Activated T-cell treated with anti-CD3 and anti-CD28 coated beads for 48 hours (primary cell): ENCODE measurements around the gene KEL.

Source experiments
- DNase-seq: peaks from one replicate; pipeline ENCODE4 v3.0.0-alpha.2; 2020; ENCODE audit warnings: low read depth

The KEL gene

DNA sequence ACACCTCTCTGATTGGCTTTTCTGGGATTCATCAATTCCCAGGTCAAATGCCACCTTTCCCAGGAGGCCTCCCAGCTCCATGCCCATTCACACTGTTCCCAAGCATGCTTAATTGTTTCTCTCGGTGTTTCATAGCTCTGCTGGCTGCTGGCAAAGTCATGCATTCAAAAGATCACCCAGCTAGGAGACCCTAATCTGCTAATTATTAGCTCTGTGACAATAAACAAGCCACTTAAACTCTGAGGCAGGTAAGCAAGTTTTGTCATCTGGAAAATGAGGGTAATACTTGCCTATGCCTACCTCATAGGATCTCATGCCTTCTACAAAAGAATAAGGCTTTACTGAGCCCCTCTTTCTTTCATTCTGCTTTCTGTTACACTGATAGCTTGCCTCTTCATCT is 828 bp upstream of the KEL start:
- DNase-seq, result no peak

DNA sequence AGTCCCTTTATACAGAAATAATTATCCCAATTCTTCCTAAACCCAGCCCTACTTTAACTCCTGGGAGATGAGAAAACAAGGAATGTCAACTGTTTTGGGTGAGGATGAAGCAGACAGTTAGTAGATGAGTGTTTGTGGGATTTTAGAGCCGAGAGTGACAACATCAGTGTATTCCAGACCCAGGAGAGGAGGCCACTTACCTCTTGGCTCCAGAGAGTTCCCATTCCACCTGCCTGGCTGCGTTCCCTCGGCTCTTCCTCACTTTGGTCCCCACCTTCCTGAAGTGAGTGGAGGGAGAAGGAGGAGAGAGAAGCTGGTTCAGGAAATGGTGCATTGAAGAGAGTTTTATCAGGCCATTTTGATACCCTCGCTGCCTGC is 579 bp downstream of the KEL start:
- no peak for DNase-seq

DNA sequence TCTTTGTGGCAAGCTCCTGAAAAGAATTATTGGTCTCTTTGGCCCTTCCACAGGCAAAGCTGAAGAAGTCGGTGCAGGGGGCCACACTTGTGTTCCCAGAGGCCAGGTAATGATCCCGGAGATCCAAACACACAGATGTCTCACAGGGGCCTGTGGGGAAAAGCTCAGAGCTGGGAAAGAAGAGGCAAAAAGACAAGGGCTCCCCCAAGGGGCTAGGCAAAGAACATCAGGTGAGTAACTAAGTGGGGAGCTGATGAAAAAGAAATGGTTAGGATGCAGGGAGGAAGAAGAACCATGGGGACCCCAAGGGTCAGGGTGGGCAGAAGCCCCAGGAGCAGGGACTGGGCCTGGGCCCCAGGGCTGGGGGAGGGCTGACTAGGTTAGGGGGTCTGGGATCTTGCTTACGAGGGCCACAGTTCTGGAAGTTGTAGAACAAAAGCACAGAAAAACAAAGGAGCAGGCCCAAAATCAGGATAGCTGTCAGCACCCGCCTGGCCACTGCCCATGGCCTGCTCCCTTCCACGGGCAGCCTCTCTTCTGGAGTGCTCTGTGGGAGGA is 1.1 kb downstream of the KEL start:
- DNase-seq, result no peak

GRCh38 chr7:142959202-142959601 is 3.0 kb downstream of the KEL start:
- no peak for DNase-seq

DNA sequence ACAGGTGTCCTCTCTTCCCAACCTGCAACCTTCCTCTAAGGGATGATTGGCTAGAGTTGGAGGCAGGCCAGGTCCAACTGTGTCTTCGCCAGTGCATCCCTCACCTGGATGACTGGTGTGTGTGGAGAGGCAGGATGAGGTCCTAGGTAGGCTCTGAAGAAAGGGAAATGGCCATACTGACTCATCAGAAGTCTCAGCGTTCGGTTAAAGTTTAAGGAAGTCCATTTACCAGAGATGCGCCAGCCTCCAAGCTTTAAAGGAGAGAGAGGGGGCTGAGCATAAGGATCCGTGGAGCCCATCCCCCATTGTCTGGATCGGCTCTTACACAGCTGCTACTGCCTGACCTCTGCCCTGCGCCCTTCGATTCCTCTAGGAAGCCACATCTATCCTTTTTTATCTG is 4.4 kb downstream of the KEL start:
- DNase-seq, result no peak

DNA sequence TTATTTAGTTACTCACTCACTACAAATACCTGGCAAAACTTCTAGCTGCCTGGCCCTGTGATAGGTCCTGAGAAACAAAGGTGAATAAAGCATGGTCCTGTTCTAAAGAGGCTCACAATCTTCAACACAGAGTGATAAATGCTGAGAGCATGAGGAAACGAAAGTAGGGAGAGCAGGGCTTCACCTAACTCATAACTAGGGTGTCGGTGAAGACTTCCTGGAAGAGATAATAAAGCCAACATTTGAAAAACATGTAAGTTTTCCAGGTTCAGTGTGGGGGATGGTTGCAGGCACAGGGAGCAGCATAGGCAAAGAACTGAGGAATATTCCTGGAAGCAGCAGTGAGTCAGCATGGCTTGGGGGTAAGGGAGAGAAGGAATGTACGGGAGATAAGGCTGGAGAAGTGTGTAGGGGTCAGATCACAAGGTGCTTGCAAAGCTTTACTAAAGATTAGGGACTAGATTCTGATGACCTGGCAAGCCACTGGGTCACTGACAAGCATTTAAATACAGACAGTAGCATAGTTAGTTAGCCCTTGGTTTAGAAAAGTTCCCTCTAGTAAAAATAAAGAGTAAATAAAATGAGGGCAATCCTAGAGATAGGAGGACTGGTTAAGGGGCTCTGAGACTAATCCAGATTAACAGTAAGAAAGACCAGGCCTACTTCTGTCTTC is 5.1 kb downstream of the KEL start:
- no peak for DNase-seq

- no peak for DNase-seq
These were observed 7.4 kb downstream of the KEL start for GRCh38 chr7:142954680-142955268.

DNA sequence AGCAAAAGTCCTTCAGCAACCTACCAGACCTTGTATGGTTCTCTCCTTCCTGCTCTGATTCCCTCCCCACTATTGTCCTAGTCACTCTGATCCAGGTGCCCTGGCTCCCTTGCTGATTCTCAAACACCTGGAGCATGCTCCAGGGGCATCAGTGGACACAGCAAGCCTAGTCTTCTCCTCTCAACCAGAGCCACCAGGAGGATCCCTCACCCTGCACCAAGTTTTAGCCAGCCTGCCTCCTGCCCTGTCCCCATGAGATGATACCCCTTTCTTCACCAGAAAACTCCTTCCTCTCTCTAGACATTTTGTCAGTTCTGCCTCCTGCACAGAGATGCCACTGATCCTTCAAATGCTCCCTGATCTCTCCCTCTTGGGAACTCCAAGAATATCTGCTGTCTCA is 11.9 kb downstream of the KEL start:
- no peak for DNase-seq

GRCh38 chr7:142948603-142949002 is 13.6 kb downstream of the KEL start:
- no peak for DNase-seq

- no peak for DNase-seq
These were observed 17.2 kb downstream of the KEL start for GRCh38 chr7:142945001-142945400.

- DNase-seq, result no peak
These were observed 18.4 kb downstream of the KEL start for GRCh38 chr7:142943706-142944268.

DNA sequence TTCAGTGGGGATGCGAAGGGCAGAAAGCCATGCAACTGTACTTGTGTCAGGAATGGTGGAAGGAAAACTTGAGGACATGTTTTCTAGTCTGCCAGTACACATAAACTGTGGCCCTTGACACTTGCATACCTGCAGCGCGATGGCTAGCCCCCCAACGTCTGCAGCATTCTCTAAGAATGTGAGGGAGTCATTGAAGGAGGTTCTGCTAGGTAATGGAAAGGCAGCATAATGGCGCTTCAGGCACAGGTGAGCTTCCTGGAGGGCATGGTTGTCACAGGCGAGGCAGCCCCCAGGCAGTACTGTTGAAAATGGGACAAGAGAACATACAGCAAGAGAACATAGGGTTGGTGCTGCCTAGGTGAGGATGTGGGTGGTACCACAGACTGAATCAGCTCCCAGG is 19.4 kb downstream of the KEL start:
- DNase-seq, result no peak

DNA sequence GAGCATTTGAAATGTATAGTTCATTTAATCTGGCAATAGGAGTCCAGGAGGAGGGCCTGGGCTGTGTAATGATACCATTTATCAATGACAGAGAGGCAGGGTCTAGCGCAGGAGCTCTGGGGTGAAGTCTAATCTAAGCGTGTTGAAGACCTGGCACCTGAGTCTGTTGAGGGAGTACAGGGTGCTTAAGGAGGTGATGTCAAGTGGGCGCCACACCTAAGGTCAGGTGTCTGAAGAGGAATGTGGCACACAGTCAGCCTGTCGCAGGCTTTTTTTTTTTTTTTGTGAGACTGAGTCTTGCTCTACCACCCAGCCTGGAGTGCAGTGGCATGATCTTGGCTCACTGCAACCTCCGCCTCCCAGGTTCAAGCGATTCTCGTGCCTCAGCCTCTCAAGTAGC is 20.6 kb downstream of the KEL start:
- DNase-seq, result no peak

DNA sequence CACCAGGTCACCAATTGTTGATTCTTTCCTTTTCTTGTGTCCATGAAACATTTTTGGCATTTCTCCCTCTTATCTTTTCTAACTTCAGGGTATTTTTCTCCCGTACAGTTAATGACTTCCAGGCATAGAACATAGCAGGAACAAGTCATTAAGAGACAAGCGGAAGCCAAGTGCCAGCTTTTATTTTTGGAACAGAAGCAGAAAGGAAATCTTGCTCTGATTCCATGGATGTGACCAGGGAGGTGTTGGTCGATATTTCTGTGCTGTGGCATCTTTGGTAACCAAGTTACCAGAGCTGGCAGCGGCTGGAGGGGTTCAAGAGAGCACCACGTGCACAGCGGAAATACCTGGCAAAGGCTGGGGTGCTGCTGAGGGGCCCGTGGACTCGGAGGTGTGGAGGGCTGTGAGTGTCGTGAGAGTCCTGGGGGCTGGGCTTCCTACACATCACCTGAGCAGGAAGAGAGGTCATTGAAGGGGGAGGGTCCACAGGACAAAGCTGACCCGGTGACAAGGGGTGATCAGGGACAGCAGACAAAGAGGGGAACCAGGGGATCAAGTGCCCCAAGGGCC is 21.1 kb downstream of the KEL start:
- no peak for DNase-seq

DNA sequence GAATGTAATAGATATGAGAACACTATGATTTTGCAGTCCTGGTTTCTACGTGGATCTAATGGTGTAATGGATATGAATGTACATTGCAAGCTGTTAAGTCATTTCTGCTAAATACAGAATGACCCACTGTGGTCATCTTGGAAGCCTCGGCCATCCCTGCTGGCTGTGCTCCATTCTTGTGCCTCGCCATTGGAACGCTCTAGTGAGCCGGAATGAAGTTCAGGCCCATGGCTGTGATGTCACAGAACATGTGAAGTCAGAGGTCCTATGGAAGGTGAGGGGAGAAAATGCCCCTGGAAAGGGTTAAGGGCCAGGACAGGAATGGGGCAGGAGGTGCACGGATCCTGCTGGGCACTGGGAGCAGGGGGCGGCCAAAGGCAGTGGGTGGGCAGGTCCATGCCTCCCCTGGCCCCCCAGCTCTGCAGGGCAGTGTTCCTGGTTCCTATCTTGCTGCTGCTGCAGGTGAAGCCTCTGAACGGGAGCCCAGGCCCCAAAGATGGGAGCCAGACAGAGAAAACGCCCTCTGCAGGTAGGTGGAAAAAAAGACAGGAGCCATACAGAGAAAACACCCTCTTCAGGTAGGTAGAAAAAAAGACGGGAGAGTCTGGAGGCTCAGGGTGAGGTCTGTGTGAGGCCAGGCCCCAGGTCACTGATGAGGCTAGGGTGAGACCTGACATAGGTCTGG is 22.8 kb downstream of the KEL start, which contains the start of gene LLCFC1:
Gene LLCFC1 (plus strand): TSS at position 259 of the 685 bp plus-strand sequence. CDS start 138 bp downstream, at position 397.
- no peak for DNase-seq

DNA sequence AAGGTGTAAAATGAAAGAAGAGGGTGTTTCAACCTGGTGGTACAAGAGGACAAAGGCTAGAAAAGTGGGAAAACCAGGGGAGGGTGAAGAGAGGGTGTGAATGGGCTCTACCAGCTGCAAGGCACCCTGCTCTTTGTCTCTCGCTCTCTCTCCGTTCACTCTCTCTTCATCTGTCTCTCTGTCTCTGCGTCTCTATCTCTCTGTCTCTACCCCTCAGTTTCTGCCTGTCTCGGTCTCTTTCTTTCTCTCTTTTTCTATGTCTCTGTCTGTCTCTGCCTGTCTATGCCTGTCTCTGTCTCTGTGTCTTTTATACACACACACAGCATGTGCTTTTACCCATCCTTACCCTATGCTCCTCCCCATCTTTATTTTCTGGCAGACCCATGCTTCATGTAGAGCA is 23.6 kb downstream of the KEL start:
- DNase-seq, result no peak

- no peak for DNase-seq
These were observed 26.1 kb downstream of the KEL start for GRCh38 chr7:142935941-142936565.

GRCh38 chr7:142934056-142934455 is 28.1 kb downstream of the KEL start:
- no peak for DNase-seq

GRCh38 chr7:142933624-142934023 is 28.5 kb downstream of the KEL start, which contains the start of gene TRPV5:
TRPV5 (minus strand) TSS chr7:142933746; CDS start chr7:142933459, 287 bp downstream.
- DNase-seq, result no peak

DNA sequence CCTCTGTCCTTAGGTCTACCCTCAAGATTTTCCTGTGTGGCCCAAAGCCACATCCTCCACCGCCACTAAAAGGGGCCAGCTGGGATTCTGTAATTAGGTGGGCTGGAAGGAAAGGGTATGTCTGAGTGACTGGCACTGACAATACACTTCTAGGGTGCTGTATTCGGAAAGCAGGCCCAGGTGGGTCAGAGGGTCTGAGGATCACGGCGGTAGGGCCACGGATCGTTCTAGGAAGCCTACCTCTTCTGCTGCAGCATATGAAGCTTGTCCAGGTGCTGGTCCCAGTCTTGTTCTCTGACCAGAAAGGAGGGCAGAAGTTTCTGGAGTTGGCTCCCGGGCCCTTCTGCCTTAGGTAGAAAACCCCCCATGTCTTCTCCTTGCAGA is 29.1 kb downstream of the KEL start:
- no peak for DNase-seq

DNA sequence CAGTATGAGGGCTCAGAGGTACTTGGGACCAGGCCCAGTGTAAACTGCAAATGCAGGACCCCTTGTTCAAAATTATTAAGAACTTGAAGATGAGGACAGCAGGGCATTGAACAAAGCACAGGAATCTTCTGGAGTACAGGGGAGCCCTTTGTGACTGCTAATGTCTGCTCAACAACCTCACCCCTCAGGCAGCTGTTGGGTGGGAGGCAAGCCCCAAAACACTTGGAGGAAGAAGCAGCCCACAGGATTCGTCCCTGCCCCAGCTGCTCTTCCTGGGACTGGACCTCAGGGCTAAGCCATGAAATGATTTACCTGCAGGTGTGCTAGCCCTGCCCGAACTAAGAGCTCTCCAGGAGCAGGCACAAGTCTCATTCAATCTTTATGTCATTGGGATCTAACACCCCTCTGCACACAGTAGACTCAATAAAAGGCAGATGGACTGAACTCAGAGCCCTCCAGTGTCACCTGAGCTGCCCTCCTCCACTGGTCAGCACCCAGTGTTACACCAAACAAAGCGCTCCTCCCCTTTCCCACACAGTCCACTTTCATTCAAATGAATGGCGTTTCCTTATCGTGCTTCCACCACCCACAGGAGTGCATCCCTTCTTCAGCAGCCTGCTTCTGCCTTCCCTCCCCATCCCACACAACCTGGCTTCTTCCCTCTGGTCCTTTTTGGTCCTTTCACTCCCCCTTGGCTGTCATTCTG is 29.6 kb downstream of the KEL start:
- DNase-seq, result no peak
